ENCODE measurements around the gene USP14.

The USP14 gene

GRCh38 chr18:183769-184168 is 25.4 kb downstream of the USP14 start:
- DNase-seq (ENCODE audit: extremely low read depth, low read depth) = no peak
- TF ChIP-seq, protein P1, sequence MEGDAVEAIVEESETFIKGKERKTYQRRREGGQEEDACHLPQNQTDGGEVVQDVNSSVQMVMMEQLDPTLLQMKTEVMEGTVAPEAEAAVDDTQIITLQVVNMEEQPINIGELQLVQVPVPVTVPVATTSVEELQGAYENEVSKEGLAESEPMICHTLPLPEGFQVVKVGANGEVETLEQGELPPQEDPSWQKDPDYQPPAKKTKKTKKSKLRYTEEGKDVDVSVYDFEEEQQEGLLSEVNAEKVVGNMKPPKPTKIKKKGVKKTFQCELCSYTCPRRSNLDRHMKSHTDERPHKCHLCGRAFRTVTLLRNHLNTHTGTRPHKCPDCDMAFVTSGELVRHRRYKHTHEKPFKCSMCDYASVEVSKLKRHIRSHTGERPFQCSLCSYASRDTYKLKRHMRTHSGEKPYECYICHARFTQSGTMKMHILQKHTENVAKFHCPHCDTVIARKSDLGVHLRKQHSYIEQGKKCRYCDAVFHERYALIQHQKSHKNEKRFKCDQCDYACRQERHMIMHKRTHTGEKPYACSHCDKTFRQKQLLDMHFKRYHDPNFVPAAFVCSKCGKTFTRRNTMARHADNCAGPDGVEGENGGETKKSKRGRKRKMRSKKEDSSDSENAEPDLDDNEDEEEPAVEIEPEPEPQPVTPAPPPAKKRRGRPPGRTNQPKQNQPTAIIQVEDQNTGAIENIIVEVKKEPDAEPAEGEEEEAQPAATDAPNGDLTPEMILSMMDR (IDR thresholded peaks at IDR 0.05; ENCODE audit: low read depth, low read length) = no peak

- TF ChIP-seq, protein P1 (IDR thresholded peaks at IDR 0.05; ENCODE audit: low read depth, low read length) = no peak
- no peak for DNase-seq (ENCODE audit: extremely low read depth, low read depth)
Measured at GRCh38 chr18:189254-189653, 30.9 kb downstream of the USP14 start.

GRCh38 chr18:191725-192124 is 33.4 kb downstream of the USP14 start:
- DNase-seq (ENCODE audit: extremely low read depth, low read depth) = no peak
- TF ChIP-seq, protein P1 (IDR thresholded peaks at IDR 0.05; ENCODE audit: low read depth, low read length) = no peak

DNA sequence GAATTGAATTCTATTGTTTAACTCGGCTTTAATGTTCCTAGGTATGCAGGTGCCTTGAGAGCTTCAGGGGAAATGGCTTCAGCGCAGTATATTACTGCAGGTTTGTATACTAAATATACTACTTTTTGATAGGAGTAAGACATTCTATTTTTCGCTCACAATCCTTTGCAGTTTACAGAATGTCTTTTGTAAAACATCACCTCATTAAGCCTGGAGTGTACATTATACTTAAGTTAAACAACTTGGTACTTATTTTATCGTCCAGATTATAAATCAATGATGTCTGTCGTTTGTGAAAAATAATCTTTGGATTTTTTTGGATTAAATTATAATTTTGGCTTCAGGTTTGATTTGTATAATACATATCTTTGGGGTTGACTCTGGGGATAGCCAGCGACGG is 34.4 kb downstream of the USP14 start:
- TF ChIP-seq, protein P1 (IDR thresholded peaks at IDR 0.05; ENCODE audit: low read depth, low read length) = no peak
- no peak for DNase-seq (ENCODE audit: extremely low read depth, low read depth)

DNA sequence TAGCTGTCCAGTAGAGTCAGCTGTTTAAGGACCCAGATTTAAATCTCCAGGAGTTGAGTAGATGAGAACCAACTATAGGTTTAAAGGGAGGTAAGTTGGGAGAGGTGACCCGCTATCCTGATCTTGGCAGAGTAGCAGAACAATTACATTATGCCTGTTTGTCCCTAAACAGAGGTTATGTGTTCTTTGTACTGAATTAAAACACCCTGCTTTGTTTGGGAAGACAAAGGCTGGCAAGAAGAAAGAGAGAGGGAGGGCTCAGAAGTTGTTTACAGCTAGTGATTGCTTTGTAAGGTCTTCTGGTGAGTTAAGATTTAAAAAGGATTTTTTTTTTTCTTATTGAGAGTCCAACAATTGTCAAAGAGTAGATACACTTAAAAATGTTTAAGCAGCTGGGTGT is 37.3 kb downstream of the USP14 start:
- no peak for DNase-seq (ENCODE audit: extremely low read depth, low read depth)
- TF ChIP-seq, protein P1 (IDR thresholded peaks at IDR 0.05; ENCODE audit: low read depth, low read length) = no peak

DNA sequence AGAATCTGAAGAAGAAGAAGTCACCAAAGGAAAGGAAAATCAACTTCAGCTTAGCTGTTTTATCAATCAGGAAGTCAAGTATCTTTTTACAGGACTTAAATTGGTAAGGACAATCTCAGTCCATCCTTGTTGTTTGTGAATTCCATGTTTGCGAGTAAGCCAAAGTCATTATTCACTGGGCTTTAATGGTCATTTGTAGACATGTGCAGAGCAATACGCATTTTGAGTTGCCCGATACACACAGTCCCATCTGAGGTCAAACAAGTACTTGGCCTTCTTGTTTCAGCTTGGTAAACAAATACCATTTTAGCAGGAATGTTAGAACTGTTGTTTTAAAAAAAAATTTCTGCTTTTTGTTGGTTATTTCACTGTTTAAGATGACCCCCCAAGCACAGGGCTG is 40.9 kb downstream of the USP14 start:
- TF ChIP-seq, protein P1 (IDR thresholded peaks at IDR 0.05; ENCODE audit: low read depth, low read length) = no peak

GRCh38 chr18:199768-200167 is 41.4 kb downstream of the USP14 start:
- TF ChIP-seq, protein P1 (IDR thresholded peaks at IDR 0.05; ENCODE audit: low read depth, low read length) = no peak
- DNase-seq (ENCODE audit: extremely low read depth, low read depth) = no peak

More for the DNA sequence above, 40.9 kb downstream of the USP14 start:
- no peak for DNase-seq (ENCODE audit: extremely low read depth, low read depth)
